CD4-positive, alpha-beta T cell treated with Interleukin-4 for 4 hours (primary cell): ENCODE measurements around the gene NKAIN4.

Experiments
- DNase-seq: peaks from one replicate; pipeline ENCODE4 v3.0.0-alpha.2; 2020

Gene NKAIN4

DNA sequence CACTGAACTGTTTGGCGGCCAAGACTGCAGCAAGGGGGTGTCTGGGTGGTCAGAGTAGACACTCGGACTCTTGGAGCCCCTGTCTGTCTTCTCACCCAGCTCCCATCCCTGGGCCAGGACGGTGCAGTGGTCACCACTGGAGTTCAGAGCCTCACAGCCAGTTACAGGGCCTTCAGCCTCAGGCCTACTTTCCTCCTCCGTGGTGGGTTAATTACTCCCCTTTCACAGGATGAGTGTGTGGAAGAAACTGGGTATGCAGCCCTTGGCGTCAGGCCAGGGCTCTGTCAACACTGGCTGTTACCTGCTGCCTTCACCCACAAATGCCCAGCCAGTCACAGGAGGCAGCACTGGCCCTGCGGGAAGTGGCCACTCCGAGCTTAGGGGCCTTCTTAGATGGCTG, 36.6 kb downstream of the NKAIN4 start:
- DNase-seq = no peak

DNA sequence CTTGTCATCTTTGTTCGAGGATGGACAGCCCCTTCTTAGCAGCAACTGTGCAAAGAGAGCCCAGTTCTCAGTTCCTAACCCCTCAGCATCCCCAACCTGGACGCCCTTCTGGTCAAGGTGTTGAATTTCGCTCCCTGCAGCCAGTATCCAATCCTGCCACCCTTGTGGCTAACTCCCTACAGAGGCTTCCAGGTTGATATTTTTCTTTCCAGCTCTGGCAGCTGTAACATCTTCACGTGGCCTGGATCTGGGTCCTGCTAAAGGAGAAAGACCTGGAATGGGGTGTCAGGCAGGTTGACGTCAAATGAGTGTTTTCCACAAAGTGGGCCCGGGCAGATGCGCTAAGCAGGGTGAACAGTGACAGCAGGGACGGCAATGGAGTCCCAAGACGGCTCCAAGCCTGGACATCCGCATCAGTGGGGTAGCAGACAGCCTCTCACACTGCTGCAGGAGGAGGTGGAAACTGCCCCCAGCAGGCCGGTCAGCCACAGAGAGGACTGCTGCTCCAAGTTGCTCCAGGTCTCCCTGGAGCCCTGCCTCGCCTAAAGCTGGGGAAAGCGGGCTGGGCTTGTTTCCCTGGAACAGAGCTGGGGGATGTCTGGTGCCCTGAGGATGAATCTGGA, 37.3 kb downstream of the NKAIN4 start:
- DNase-seq = no peak

DNA sequence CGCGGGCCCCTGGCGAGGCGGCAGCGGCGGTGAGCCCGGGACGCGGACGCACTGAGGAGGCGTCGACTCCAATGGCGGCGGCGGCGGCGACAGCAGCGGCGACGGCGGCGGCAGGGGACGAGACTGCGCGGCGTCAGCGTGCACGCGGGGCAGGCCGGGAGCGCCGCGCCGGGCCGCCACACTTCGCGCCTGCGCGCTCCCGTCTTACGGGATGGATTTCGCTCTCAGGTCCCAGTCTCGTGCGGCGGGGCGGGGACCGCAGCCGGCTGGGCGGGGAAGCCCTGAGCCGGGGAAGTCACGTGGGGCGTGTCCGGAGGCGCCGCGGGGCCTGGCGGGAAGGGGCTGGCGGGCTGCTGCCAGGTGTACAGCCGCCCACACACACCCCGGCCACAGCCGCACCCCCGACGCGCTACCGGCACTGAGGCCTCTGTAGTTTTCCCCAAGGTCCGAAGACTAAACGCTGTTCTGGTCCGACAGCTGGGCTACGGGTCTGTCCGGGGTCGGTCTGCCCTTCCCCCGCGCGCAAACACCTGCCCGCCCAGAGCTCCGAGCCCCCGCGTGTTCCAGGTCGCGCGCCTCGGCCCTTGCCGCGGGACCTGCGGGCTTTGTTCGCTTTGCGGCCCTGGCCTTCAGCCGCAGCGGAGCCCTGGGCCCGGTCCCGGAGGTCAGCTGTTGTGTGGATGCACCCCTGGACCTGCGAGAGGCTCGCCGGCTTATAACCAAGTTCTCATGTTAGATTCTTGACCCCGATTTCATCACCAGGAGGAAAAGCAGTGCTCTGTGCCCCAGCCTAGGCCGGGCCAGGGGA, 38.0 kb downstream of the NKAIN4 start, which contains the start of gene YTHDF1:
Gene YTHDF1 (minus strand): TSS at position 91 of the 808 bp plus-strand sequence. CDS start 239 bp downstream, outside the sequence.
- peak; percentile 95 for DNase-seq

DNA sequence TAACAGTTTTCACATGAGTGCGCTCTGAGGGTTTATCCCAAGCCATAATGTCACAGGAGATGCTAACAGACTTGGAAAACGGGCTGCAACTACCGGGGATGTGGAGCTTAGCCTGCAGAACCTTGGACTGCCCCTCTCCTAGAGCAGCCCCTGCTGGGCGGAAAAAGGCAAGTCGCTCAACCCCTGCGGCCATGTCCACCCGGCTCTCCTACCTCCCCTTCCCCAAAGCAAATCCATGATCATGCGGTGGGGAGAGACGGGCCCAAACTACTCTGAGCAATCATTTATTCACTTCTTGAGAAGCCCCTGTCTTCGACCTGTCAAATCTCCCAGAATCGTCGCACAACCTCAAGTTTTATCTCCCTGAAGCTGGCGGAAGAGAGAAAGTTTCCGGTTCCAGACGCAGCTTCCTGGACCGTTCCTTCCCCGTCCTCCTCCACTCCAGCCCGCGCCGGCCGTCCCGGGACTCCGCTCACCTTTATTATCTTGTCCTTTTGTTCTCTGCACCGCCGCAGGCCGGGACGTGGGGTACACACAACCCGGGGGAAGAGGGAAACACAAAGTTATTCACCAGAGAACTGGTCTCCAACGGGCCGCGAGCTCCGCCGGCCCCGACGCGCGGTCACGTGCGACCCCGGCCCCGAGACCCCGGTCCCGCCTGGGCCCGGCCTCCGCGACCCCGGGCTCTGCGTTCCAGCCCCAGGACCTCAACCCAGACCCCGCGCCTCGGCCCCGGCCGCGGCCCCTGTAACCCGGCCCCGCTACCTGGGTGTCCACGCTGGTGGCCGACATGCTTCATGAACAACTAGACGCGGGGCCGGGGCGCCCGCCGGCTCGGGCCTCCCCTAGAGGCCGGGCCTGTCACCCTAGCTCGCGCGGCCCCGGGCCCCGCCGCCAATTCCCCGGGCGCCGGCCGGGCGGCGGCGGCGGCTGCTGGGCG, 38.9 kb downstream of the NKAIN4 start:
- no peak for DNase-seq

DNA sequence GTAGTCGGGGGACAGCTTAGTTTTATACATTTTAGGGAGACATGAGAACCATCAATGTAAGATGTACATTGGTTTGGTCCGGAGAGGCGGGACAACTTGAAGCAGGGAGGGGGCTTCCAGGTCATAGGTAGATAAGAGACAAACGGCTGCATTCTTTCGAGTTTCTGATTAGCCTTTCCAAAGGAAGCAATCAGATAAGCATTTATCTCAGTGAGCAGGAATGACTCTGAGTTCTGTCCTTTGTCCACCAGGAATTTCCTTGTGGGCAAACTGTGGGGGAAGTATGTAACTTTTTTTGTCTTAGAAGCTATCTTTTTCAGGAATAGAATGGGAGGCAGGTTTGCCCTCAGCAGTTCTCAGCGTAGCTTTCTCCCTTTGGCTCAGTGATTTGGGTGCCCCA, 39.7 kb downstream of the NKAIN4 start:
- DNase-seq = no peak

DNA sequence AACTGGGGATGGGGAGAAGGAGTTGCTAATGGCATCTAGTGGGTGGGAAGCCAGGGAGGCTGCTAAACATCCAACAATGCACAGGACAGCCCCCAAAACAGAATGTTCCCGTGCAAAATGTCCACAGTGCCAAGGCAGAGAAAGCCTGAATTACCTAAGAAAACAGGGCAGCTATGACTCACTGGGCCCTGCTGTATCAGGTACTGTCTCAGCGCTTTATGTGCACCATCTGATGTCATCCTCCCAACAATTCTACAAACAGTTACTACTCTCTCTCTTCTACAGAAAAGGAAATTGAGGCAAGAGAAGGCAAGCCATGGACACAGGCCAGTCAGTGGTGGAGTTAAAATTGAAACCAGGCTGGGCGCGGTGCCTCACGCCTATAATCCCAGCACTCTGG, 41.5 kb downstream of the NKAIN4 start:
- DNase-seq = no peak

DNA sequence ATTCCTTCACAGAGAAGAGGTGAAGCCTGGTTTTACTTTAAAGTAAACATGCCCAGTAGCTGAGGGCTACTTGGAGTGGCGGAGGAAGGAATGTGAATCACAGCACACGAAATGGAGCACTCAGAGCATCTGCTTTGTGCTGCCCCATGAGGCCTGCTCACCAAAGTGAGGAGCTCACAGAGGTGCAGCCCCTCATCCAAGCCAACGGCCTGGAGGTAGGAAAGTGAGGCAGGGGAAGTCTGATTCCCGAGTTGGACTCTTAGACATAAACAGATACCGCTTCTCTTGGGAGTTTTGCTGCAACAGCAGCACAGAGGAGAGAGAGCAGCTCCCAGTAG, 41.9 kb downstream of the NKAIN4 start:
- no peak for DNase-seq

DNA sequence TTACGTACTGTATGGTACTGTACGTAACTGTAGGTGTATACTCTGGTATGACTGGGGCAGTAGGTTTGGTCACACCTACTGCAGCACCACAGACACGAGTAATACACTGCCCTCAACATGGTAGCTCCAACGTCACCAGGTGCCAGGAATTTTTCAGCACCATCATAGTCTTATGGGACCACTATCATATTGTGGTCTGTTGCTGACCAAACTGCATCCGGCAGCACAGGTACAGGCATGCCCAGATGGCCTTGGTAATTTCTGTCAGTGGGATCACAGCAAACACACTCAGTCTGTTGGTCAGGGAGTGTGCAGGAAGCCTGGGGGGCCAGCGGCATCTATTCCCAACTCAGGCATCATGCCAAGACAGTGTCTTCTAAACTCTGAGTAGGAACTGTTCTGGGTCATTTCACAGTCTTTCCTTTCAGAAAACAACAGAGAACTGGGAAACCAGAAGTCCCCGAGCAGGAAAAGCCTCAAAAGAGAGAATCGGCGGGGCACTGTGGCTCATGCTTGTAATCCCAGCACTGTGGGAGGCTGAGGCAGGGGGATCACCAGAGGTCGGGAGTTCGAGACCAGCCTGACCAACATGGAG, 44.2 kb downstream of the NKAIN4 start:
- no peak for DNase-seq

DNA sequence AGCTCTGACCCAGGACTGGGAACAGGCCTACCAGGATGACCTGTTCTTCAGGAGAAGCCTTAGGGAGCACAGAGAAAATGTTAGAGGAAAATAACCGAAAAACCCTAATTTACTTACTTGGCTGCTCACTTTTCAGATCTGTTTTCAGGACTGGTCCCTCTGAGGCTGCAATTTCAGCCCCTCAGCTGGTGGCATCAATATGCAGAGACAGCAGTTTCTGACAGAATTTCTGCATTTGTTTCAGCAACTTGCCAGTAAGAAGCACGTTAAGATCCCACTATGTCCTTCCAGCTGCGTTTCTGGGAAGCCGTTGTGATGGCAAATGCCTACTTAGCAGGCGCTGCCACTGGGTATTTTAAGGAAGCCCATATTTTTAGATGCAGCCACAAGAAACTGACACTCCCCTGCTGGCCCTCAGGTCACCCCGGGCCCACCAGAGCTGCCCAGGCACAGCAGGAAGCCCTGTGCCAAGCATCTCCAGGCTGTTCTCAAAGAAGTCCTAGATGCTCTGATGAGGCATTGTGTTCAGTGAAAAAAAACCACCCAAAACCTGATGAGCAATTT, 45.8 kb downstream of the NKAIN4 start:
- no peak for DNase-seq

DNA sequence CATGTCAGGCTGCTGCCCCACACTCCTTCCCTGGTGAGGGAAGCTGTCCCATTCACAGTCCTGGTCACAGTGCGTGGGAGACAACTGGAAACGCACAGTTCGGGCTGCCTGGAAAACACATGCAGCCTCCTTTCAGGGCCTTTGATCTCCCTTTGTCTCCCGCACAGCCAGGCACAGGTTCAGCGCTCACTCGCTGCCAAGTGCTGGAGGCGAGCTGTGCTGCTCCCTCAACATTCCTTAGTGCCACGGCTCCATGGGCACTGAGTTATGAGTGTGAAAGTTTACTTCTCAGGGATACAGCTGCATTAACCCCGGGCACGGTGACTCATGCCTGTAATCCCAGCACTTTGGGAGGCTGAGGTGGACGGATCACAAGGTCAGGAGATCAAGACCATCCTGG, 47.4 kb downstream of the NKAIN4 start:
- DNase-seq = no peak

DNA sequence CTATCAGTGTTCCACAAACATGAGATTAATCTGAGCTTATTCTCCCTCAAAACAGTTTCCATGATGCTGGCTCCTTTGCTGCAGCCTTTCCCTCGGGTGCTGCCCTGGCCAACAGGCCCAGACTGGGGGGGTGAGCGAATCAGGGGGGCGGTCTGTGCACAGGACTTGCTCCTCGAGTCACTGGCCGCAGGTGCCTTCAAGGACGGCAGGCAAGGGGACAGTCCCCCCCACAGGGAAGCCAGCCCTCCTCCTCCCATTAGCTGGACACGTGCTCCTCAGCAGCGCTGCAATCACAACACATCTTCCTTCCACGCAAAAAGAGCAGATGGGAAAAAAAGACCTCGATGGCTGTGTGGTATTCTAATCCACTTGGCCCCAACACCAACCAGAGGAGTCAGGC, 48.4 kb downstream of the NKAIN4 start:
- DNase-seq = no peak

DNA sequence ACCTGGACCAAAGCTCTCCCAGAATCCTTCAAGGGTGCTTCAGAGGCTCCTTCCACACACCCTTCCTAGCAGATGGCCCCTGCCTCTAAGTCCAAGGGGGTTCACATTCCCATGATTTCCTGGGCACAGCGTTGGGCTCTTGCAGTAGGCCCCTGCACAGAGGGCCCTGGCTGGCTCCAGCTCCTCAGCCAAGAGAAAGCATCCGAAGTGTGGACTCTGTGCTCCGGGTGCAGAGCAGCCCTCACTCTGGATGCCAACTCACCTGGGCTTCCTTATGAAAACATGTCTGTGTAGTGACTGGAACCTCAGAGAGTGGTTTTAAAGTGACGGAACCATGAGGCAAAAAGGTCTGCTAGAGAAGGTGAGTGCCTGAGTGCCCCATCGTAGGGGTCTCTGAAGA, 49.9 kb downstream of the NKAIN4 start:
- DNase-seq = no peak

DNA sequence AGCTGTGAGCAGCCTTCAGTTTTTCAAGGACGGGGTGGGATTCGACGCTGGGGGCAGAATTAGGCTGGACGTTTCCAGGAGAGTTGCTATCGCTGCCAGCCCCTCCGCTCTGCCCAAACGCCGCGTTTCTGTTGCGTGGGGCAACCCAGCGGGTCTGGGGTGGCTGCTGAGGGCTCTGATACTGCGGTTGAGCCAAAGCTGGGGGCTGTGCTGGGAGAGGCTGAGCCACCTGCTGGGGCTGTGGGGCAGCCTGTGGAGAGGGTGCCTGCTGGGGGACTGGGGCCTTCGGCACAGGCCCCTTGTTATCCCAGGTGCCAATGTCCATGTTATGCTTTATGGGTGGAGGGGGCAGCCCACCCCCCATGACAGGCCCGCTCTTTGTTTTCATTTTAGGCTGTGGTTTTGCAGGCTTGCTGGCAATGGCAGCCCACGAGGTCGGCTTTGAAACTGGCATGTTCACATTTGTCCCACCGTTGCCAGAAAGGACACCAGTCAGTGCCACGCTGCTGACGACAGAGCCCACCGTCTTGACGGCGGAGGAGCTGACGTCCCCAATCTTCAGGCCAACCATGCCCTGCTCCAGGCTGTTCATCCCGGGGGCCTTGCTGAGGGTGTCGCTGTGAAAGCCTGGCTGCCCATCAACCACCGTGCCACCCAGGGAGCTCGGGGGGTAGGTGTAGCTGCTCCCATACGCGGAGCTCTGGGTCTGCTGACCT, 51.3 kb downstream of the NKAIN4 start:
- no peak for DNase-seq

DNA sequence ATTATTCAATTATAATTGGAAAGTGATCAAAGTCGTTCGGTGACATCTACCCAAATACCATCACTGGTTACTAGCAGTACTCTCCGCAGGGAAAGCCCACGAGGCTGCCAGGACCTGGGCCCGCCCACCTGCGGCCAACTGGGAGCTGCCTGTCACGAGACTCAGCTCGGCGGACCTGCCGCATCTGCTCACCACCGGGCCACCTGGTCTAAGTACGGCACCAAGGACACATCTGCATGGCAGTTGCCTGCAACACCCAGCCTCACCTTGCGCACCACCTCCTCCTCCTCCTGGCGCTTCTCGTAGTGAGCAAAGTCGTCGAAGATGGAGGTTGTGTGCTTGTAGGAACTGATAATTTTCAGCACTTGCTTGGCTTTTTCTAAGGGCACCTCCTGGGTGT, 52.2 kb downstream of the NKAIN4 start:
- DNase-seq = no peak

DNA sequence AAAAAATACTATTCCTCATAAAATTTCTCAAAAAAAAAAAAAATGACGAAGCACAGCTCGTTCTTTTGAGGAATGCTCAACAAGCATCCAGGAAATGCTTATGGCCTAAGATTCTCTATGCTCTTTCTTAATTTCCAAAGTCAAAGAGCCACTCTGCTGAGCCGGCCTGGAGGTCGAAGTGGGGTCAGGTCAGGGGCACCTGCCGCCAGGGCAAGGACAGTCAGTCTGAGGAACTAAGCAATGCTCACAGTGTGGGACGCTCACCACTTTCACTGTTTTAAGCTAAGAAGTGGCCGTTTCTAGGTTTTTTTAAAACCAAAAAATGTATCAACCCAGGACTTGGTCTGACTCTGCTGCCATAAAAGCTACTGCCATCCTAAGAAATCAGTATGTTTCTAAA, 55.7 kb downstream of the NKAIN4 start:
- DNase-seq = no peak

DNA sequence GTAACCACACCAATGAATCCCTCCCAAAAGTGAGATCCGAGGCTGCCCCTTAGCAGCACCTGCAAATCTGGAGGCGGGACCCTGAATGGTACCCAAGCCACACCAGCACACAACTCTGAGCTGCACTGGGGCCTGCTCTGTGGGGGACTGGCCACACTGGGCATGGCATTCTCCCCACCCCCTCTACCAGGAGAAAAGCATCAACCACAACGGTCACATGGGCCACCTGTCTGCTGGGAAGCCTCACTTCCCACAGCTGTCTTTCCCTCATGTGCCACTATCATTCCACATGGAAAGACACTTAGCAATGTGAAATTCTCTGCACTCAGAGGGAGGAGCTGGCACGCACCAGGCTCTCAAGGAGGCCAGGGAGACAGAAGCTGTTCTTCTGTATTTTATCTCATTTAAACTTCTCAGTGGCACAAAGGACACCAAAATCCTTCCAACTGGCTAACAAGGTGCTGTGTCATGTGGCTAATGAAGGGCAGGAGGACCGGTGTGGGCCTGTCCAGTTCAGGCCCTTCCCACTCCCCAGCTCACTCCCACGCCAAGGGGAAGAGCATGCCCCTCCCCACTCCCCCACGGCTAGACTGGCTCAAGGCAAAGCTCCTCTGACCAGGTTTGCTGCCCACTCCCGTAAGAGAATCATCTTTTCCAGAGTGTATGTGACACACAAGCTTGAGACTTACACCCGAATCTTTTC, 57.3 kb downstream of the NKAIN4 start:
- no peak for DNase-seq

DNA sequence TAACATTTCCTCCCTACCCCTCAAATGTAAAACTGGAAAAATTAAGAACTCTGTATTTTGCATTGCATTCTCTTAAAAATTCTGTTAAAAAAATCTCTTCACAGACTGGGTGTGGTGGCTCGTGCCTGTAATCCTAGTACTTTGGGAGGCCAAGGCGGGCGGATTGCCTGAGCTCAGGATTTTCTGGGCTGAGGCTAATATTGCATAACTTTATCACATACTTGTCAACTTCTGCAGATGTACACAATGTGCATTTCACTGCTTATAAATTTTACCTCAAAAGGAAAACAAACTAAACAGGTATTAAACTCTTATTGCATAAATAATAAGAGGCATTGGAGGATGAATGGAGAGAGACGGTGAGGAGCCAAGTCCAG, 59.5 kb downstream of the NKAIN4 start:
- DNase-seq = no peak

DNA sequence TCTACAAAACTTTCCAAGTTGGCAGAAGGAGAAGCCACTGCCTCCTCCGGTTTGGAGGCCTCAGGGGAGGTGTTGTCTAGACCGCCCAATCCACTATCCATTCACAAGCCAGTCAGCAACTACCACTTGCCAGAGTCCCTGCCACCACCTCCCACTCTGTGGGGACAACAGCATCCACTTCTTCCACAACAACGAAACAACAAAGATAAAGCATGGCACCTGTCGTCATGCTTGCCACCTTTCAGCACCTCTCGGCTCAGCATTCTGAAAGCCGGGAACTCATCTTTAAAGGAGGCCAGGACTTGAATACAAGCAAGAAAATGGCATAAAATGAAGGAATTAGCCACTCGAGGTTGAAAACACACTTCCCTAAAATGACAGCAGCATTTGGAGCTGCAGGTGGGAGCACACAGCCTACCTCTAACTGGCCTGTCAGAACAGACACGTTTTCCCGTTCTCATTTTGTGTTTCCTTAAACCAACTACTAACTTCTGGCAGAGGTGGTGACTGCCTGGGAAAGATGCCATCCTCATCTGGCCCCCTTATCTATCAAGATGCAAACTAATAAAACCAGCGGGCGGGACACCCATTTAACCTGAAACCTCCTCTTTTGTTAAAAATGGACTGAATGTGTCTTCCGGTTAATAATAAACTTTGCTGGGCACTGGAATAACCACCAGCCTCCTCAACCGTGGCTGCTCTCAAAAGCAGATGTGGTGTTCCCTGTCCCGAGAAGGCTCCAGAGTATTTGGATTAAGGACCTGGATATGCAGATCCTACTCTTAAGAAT, 60.1 kb downstream of the NKAIN4 start:
- DNase-seq = no peak

DNA sequence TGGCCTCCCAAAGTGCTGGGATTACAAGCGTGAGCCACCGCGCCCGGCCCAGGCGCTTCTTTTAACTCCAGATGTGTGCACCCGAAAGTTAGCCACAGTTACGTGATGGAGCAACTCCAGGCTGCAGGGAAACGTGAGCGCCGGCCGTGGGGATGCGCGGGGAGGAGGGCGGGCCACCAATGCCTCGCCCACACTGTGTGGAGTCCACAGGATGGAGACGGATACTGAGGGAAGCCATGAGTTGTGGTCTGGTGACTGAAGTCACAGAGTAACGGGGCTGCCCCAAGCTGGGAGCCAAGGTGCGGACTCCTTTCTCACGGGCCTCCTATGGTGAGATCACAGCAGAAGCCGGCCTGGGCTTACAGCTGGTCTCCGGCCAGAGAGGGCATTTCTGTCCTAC, 61.5 kb downstream of the NKAIN4 start:
- DNase-seq = no peak

DNA sequence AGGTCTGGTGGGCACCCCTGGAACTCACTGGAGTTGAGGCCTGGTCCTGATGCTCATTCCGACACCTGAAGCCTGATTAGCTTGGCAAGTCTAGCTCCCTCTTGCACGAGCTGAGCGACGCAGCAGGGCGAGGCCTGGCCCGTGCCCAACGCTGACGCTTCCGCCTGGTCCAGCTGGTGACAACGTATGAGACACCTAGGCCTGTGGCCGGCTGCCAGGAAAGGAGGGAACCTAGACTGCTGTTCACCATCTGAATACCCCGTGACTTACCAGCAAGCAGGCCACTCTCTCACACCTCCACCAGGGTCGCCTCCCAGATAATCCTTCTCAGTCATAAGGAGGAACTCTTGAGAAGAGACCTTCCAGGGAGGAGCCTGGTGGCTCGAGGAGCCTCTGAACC, 62.9 kb downstream of the NKAIN4 start:
- no peak for DNase-seq

DNA sequence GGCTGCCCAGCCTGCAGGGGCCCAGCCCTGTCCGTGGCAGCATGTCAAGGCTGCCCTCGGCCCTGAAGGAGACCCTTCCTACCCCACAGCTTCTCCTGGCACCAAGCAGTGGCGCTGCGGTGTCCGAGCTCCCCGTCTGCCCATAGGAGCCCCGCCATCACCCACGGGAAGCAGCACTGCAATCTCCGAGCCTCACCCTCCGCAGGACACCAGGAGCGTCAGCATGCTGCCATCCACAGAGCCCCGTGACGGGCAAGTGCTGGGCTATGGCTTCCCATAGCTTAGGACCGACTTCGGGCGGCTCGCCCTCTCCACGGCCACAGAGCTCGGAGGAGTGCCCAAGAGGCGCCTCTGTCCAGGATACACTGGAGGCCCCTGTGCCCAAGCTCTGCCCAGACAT, 63.4 kb downstream of the NKAIN4 start:
- DNase-seq = no peak
